GM12878 (cell line): ENCODE results near the gene DTD1. TPM values are rescaled to one million over a fixed set of nuclear protein-coding genes. Genes with fewer than 3 reads are reported as not detected.

Source experiments
- ATAC-seq: fragments of 200-7000 bp; cut with Tn5 transposase; 3 replicates; pipeline ENCODE4 v1.9.1; 2020; ENCODE audit warnings: mild to moderate bottlenecking, moderate library complexity
- BruUV-seq: library from RNA; stranded (reverse); fragments of 400-500 nt; replicated peaks from 2 replicates; lab custom pipeline; 2021; lab: Mats Ljungman, UMichigan
- CTCF ChIA-PET: fragments of 300-600 bp; sonication (Branson Sonifier 250); formaldehyde crosslinking; extraction: SDS; loops from one replicate; lab custom pipeline; 2021; ENCODE audit warnings: inconsistent platforms; lab: Yijun Ruan, JAX
- POLR2A ChIA-PET: fragments of 350-600 bp; formaldehyde crosslinking; extraction: SDS; loops from one replicate; lab custom pipeline; 2021; ENCODE audit warnings: inconsistent platforms; lab: Charles Lee
- RAD21 ChIA-PET: fragments of 300-600 bp; sonication (Branson Sonifier 250); formaldehyde crosslinking; loops from one replicate; lab custom pipeline; 2023; ENCODE audit warnings: antibody characterized with exemption; ENCODE audit not compliant: unreplicated experiment; lab: Charles Lee
- SMC1A ChIA-PET: fragments of 300-600 bp; sonication (Branson Sonifier 250); formaldehyde crosslinking; loops from one replicate; lab custom pipeline; 2023; ENCODE audit not compliant: unreplicated experiment, uncharacterized antibody; lab: Charles Lee
- DNase-seq: peaks from one replicate; pipeline ENCODE4 v3.0.0-alpha.2; 2011; ENCODE audit warnings: low read depth, low spot score
- FAIRE-seq: peaks from 3 replicates; lab custom pipeline; 2011; peaks lifted over from hg19 to GRCh38; lab: Jason Lieb, UNC
- H2AFZ ChIP-seq: 2 replicates; pipeline ENCODE4 v1.6.0; 2011; ENCODE audit warnings: low read depth, low read length, control low read depth; ENCODE audit not compliant: control insufficient read depth
- H3K27ac ChIP-seq: 2 replicates; pipeline ENCODE4 v1.5.1; 2011; ENCODE audit warnings: control low read depth; ENCODE audit not compliant: control insufficient read depth, insufficient read depth
- H3K27me3 ChIP-seq, 2 experiments: replicated peaks in 1 of 2; 2 replicates each; pipeline versions ENCODE4 v1.6.0 to v1.6.1; 2011; ENCODE audit warnings: low read length in 1 of 2; ENCODE audit not compliant: control insufficient read depth in 2 of 2, insufficient read depth in 2 of 2
- H3K36me3 ChIP-seq, 2 experiments: 2 replicates each; pipeline ENCODE4 v1.5.1; 2011; ENCODE audit warnings: low read length in 1 of 2; ENCODE audit not compliant: control insufficient read depth in 2 of 2, insufficient read depth in 2 of 2
- H3K4me1 ChIP-seq: 2 replicates; pipeline ENCODE4 v1.6.1; 2011; ENCODE audit warnings: mild to moderate bottlenecking, low read length, moderate library complexity, mixed read lengths; ENCODE audit not compliant: control insufficient read depth, insufficient read depth
- H3K4me2 ChIP-seq: 2 replicates; pipeline ENCODE4 v1.6.0; 2011; ENCODE audit warnings: control low read depth; ENCODE audit not compliant: control insufficient read depth, insufficient read depth
- H3K4me3 ChIP-seq: fragments of 200-600 bp; sonication (generic); 2 replicates; pipeline ENCODE4 v1.5.1; 2016
- H3K79me2 ChIP-seq: 2 replicates; pipeline ENCODE4 v1.6.0; 2011; ENCODE audit warnings: low read length; ENCODE audit not compliant: control insufficient read depth, insufficient read depth
- H3K9ac ChIP-seq: 2 replicates; pipeline ENCODE4 v1.8.0; 2011; ENCODE audit warnings: low read length, control low read depth, mixed read lengths; ENCODE audit not compliant: control insufficient read depth, insufficient read depth
- H3K9me3 ChIP-seq: replicated peaks from 3 replicates; pipeline ENCODE4 v1.5.1; 2011; ENCODE audit warnings: mild to moderate bottlenecking, low read length; ENCODE audit not compliant: control insufficient read depth, insufficient read depth
- H4K20me1 ChIP-seq: 2 replicates; pipeline ENCODE4 v1.6.0; 2011; ENCODE audit not compliant: control insufficient read depth, insufficient read depth
- BCLAF1 ChIP-seq: fragments of 450-650 bp; IDR thresholded peaks from 2 replicates; pipeline ENCODE4 v1.6.1; 2017; ENCODE audit warnings: antibody characterized with exemption, mild to moderate bottlenecking, moderate library complexity
- CHD2 ChIP-seq: IDR thresholded peaks from 2 replicates; pipeline ENCODE4 v1.6.1; 2011; ENCODE audit warnings: low read depth, low read length, improper control_type of control experiment, borderline replicate concordance
- IRF3 ChIP-seq: fragments of 450-650 bp; IDR thresholded peaks from 2 replicates; pipeline ENCODE4 v1.6.1; 2014; ENCODE audit warnings: mild to moderate bottlenecking
- NFIC ChIP-seq: IDR thresholded peaks from 2 replicates; pipeline ENCODE4 v1.6.1; 2012; ENCODE audit warnings: low read depth, mild to moderate bottlenecking, inconsistent platforms, low read length, moderate library complexity
- POLR2A ChIP-seq: IDR thresholded peaks from 2 replicates; pipeline ENCODE4 v1.6.1; 2011; ENCODE audit warnings: low read depth, mild to moderate bottlenecking, low read length
- RELB ChIP-seq: fragments of 450-650 bp; IDR thresholded peaks from 2 replicates; pipeline ENCODE4 v1.6.1; 2017; ENCODE audit warnings: low read depth, mild to moderate bottlenecking, moderate library complexity
- SIX5 ChIP-seq: IDR thresholded peaks from 2 replicates; pipeline ENCODE4 v1.6.1; 2011; ENCODE audit warnings: mild to moderate bottlenecking, low read depth, low read length, moderate library complexity; ENCODE audit not compliant: severe bottlenecking
- STAT1 ChIP-seq: fragments of 450-650 bp; conservative IDR thresholded peaks from 2 replicates; pipeline ENCODE4 v1.6.1; 2014; ENCODE audit warnings: antibody characterized with exemption, mild to moderate bottlenecking
- ZBTB40 ChIP-seq: fragments of 450-650 bp; IDR thresholded peaks from 2 replicates; pipeline ENCODE4 v1.6.1; 2016; ENCODE audit warnings: mild to moderate bottlenecking, moderate library complexity, borderline replicate concordance
- WGBS: methylation state at CpG from one replicate; pipeline ENCODE4 v1.1.6; 2016; ENCODE audit warnings: low lambda C conversion rate; ENCODE audit not compliant: insufficient replicate concordance, insufficient coverage; ENCODE audit errors: missing lambda C conversion rate; 5-methylcytosine and 5-hydroxymethylcytosine counted together
- in situ Hi-C: fragments of 300-500 bp; cut with MboI; formaldehyde crosslinking; loops from 9 replicates; pipeline ENCODE4 v1.14.3; 2018; ENCODE audit warnings: mixed read lengths
- intact Hi-C: fragments of 100-400 bp; cut with micrococcal nuclease; formaldehyde crosslinking; loops from one replicate; pipeline ENCODE4 v1.14.2; 2022; ENCODE audit not compliant: unreplicated experiment
- polyA plus RNA-seq, 11 experiments: library from polyadenylated mRNA; depleted of rRNA in 4 of 11; unstranded in 6 of 11; stranded (reverse) in 5 of 11; fragments of >200 nt; fragmentation: Nextera tagmentation in 4 of 11; fragmentation: Illumina TruSeq in 1 of 11; extraction: Ambion mirVana in 4 of 11; extraction: Trizol in 1 of 11; gene quantifications; 1 replicate in 1 of 11; 2 replicates in 10 of 11; pipeline versions ENCODE4 v1.2.1 to v1.2.3, GENCODE V29; 2011 to 2016; ENCODE audit warnings: inconsistent platforms in 2 of 11, missing spikeins in 2 of 11, low read depth in 1 of 11
- total RNA-seq, 4 experiments: library from RNA; depleted of rRNA in 3 of 4; stranded (reverse); fragments of >200 nt in 3 of 4; fragmentation: Illumina TruSeq in 1 of 4; extraction: Trizol in 1 of 4; gene quantifications; 2 replicates each; pipeline versions ENCODE4 v1.2.1 to v1.2.3, GENCODE V29; 2013 to 2021

DTD1 gene
- total and polyA plus RNA-seq, 10 of the 15 experiments (the other 5 are each of a cell fraction or from before 2014, with no cell fraction given): 24.3 to 99.8 (median 63.3) TPM

GRCh38 chr20:18712131-18712530 lies 124.3 kb downstream of the DTD1 start:
- FAIRE-seq (no peak), ATAC-seq (no peak)

More at GRCh38 chr20:18712131-18712530, 124.3 kb downstream of the DTD1 start:
- no peaks in the 10 kb centered on the region for H3K4me1 ChIP-seq
- no peak overlapping the region for H3K27ac ChIP-seq
- ChIA-PET CTCF (interaction anchor here (1.5 kb wide), 1 partner anchor 80 kb away, joined by 3 read pairs; no protein-coding TSS in a partner anchor), RAD21 (interaction anchor here (1.2 kb wide), 1 partner anchor 80 kb away, joined by 3 read pairs; no protein-coding TSS in a partner anchor), SMC1A (no interaction called here), POLR2A (no interaction called here)
- no peaks in the 10 kb centered on the region for H3K79me2 ChIP-seq
- BruUV-seq: no TSS peak
- H3K4me2 ChIP-seq: no peak overlapping the region
- no peaks in the 10 kb centered on the region for H3K27me3 ChIP-seq
- H3K36me3 ChIP-seq: no peaks in the 10 kb centered on the region; a peak in 1 of 4 replicates
- intact Hi-C loops (no loop called here), in situ Hi-C loops (no loop called here)
- DNase-seq: no peak
- H4K20me1 ChIP-seq: no peaks in the 10 kb centered on the region
- TF ChIP-seq NFIC (no peak), CHD2 (no peak), SIX5 (no peak), STAT1 (no peak), POLR2A (no peak), ZBTB40 (no peak), BCLAF1 (no peak), RELB (no peak), IRF3 (no peak)
- no peak overlapping the region for H3K9ac ChIP-seq
- H2AFZ ChIP-seq: no peak overlapping the region
- no peak overlapping the region for H3K4me3 ChIP-seq
- WGBS: 90% methylated on average over 1 of the region's 1 CpG
- no peaks in the 10 kb centered on the region for H3K9me3 ChIP-seq
